LHCN-M2 (cell line): ENCODE results near the gene PATE1. TPM values are rescaled to one million over a fixed set of nuclear protein-coding genes. Genes with fewer than 3 reads are reported as not detected.

Experiments
- DNase-seq: peaks from one replicate; pipeline ENCODE4 v3.0.0-alpha.2; 2012; ENCODE audit warnings: low read depth
- total RNA-seq: library from RNA; depleted of rRNA; stranded (reverse); fragments of >200 nt; gene quantifications from 2 replicates; pipeline ENCODE4 v1.2.3, GENCODE V29; 2014; rRNA removed

Gene PATE1
- total RNA-seq, 1 experiment from 2014 or later = not detected

DNA sequence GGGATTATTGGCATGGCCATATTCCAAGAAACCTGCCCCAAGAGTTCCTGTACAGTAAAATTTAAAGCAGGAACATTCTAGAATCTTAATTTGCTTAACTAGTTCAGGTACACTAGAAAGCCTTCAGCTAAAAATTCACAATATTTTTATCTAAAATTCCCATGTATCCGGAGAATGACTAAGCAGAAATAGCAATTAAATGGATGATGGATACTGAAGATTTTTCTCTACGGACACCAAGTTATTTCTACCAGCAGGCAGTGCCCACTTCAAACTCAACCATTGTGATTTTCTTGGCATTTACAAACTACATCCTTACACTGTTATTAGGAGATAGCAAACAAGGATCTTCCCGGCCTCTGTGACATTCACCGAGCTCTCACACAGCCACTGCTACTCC, 44.7 kb downstream of the PATE1 start:
- no peak for DNase-seq

DNA sequence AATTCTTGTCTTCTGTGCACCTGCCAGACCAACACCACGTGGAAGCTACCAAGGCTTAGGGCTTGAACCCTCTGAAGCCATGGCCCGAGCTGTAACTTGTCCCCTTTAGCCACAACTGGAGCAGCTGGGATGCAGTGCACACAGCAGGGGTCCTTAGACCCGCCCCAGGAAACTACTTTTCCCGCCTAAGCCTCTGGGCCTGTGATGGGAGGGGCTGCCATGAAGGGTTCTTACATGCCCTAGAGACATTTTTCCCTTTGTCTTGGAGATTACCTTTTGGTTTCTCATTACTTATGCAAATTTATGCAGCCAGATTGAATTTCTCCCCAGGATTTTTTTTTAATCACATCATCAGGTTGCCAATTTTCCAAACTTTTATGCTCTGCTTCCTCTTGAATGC, 51.6 kb downstream of the PATE1 start:
- DNase-seq = no peak

Other genes starting within 250 kb of the PATE1 start
- gene EI24, start 176.8 kb upstream of the PATE1 start, total RNA-seq = 88.4 and 100 TPM in 2 replicates
- 172 and 180 TPM in 2 replicates for gene STT3A, start 153.4 kb upstream of the PATE1 start, total RNA-seq
- gene CHEK1, start 121.1 kb upstream of the PATE1 start, total RNA-seq = 61.2 and 63.4 TPM in 2 replicates
- gene ACRV1, start 65.4 kb upstream of the PATE1 start, total RNA-seq = not detected in 2 replicates
- not detected in 2 replicates for gene PATE2, start 32.5 kb downstream of the PATE1 start, total RNA-seq
- gene PATE3, start 41.8 kb downstream of the PATE1 start, total RNA-seq = not detected in 2 replicates
- gene PATE4, start 87.0 kb downstream of the PATE1 start, total RNA-seq = not detected in 2 replicates
- 14.2 and 18.0 TPM in 2 replicates for gene HYLS1, start 141.4 kb downstream of the PATE1 start, total RNA-seq
- gene PUS3, start 156.9 kb downstream of the PATE1 start, total RNA-seq = 7.5 and 16.6 TPM in 2 replicates
- gene DDX25, start 158.2 kb downstream of the PATE1 start, total RNA-seq = under 0.01 TPM in 1 of 2 replicates, not detected in the other
- not detected in 2 replicates for gene VSIG10L2, start 199.8 kb downstream of the PATE1 start, total RNA-seq